K562 (cell line): Measurements from ENCODE around the gene PPP2R2B. TPM values are rescaled to one million over a fixed set of nuclear protein-coding genes. Genes with fewer than 3 reads are reported as not detected.

Experiments
- ATAC-seq: fragments of 200-7000 bp; cut with Tn5 transposase; 3 replicates; pipeline ENCODE4 v1.9.1; 2020; ENCODE audit warnings: moderate library complexity
- BruUV-seq: library from RNA; stranded (reverse); fragments of 400-500 nt; replicated peaks from 2 replicates; lab custom pipeline; 2021; lab: Mats Ljungman, UMichigan
- CTCF ChIA-PET: fragments of 300-600 bp; formaldehyde crosslinking; extraction: SDS; loops from one replicate; lab custom pipeline; 2021; ENCODE audit warnings: low intra/inter-chr PET ratio; lab: Yijun Ruan, JAX
- POLR2A ChIA-PET: fragments of 300-600, 350-650 bp; sonication (Branson Sonifier 250); formaldehyde crosslinking; extraction: SDS; loops from one replicate; lab custom pipeline; 2021; ENCODE audit warnings: antibody characterized with exemption, inconsistent platforms; lab: Yijun Ruan, JAX
- DNase-seq, 4 experiments: peaks; one replicate each; pipeline versions ENCODE4 v3.0.0 to v3.0.0-alpha.2; 2011 to 2018; ENCODE audit warnings: low spot score in 3 of 4, mixed read lengths in 3 of 4; ENCODE audit errors: extremely low read depth in 1 of 4
- FAIRE-seq: peaks from 2 replicates; lab custom pipeline; 2011; peaks lifted over from hg19 to GRCh38; lab: Jason Lieb, UNC
- H2AFZ ChIP-seq: 2 replicates; pipeline ENCODE4 v1.6.0; 2011; ENCODE audit warnings: low read depth, low read length, control low read depth, inconsistent platforms
- H3K27ac ChIP-seq: fragments of 200-600 bp; 3 replicates; pipeline ENCODE4 v1.8.0; 2011; ENCODE audit warnings: low read depth, mild to moderate bottlenecking, control low read depth, inconsistent platforms, low read length, moderate library complexity, mixed read lengths; ENCODE audit errors: extremely low read depth
- H3K27me3 ChIP-seq, 2 experiments: fragments of 300-600 bp in 1 of 2; 2 replicates in 1 of 2; 3 replicates in 1 of 2; pipeline versions ENCODE4 v1.6.0 to v1.8.0; 2011; ENCODE audit warnings: inconsistent platforms in 2 of 2, low read length in 2 of 2, mild to moderate bottlenecking in 1 of 2, mixed read lengths in 1 of 2, moderate library complexity in 1 of 2; ENCODE audit not compliant: control insufficient read depth in 2 of 2, insufficient read depth in 2 of 2
- H3K36me3 ChIP-seq: fragments of 300-600 bp; 3 replicates; pipeline ENCODE4 v1.8.0; 2011; ENCODE audit warnings: mild to moderate bottlenecking, low read length, inconsistent platforms; ENCODE audit not compliant: control insufficient read depth, insufficient read depth
- H3K4me1 ChIP-seq, 2 experiments: fragments of 200-600 bp in 1 of 2; replicated peaks in 1 of 2; 2 replicates in 1 of 2; 3 replicates in 1 of 2; pipeline versions ENCODE4 v1.5.1 to v1.8.0; 2011; ENCODE audit warnings: inconsistent platforms in 2 of 2, low read length in 2 of 2, mild to moderate bottlenecking in 1 of 2, mixed read lengths in 1 of 2, moderate library complexity in 1 of 2; ENCODE audit not compliant: control insufficient read depth in 2 of 2, insufficient read depth in 2 of 2
- H3K4me2 ChIP-seq: 2 replicates; pipeline ENCODE4 v1.6.1; 2011; ENCODE audit warnings: low read length, control low read depth, inconsistent platforms, mixed read lengths; ENCODE audit not compliant: insufficient read depth
- H3K4me3 ChIP-seq: fragments of 200-600 bp; sonication (generic), shearing (Covaris generic); 2 replicates; pipeline ENCODE4 v1.5.1; 2016; ENCODE audit warnings: control low read depth, inconsistent platforms
- H3K79me2 ChIP-seq: fragments of 200-600 bp; 3 replicates; pipeline ENCODE4 v1.8.0; 2011; ENCODE audit warnings: low read length, inconsistent platforms; ENCODE audit not compliant: control insufficient read depth, insufficient read depth
- H3K9ac ChIP-seq, 2 experiments: 2 replicates each; pipeline versions ENCODE4 v1.6.0 to v1.6.1; 2011; ENCODE audit warnings: low read depth in 2 of 2, low read length in 2 of 2, control low read depth in 1 of 2, inconsistent platforms in 1 of 2, mild to moderate bottlenecking in 1 of 2, mixed read lengths in 1 of 2; ENCODE audit not compliant: insufficient read depth in 1 of 2
- H3K9me1 ChIP-seq: one replicate; pipeline ENCODE4 v1.6.0; 2011; ENCODE audit warnings: inconsistent platforms, mild to moderate bottlenecking, low read length, moderate library complexity; ENCODE audit not compliant: control insufficient read depth, insufficient read depth
- H3K9me3 ChIP-seq: replicated peaks from 2 replicates; pipeline ENCODE4 v1.5.1; 2011; ENCODE audit warnings: low read depth, low read length, inconsistent platforms; ENCODE audit not compliant: control insufficient read depth, insufficient read depth
- H4K20me1 ChIP-seq: replicated peaks from 2 replicates; pipeline ENCODE4 v1.6.1; 2011; ENCODE audit warnings: low read length, inconsistent platforms, mixed read lengths; ENCODE audit not compliant: control insufficient read depth, insufficient read depth
- BACH1 ChIP-seq: fragments of 200-800 bp; sonication (Bioruptor generic); IDR thresholded peaks from 2 replicates; pipeline ENCODE4 v1.6.1; 2016; ENCODE audit warnings: missing genetic modification characterization, missing compliant biosample characterization
- BHLHE40 ChIP-seq: IDR thresholded peaks from 2 replicates; pipeline ENCODE4 v1.6.1; 2011; ENCODE audit warnings: low read length, improper control_type of control experiment
- BRD4 ChIP-seq: fragments of 200-600 bp; sonication (generic); IDR thresholded peaks from 2 replicates; pipeline ENCODE4 v1.6.1; 2017; ENCODE audit warnings: inconsistent platforms
- EZH2 ChIP-seq: IDR thresholded peaks from 2 replicates; pipeline ENCODE4 v1.6.1; 2012; ENCODE audit warnings: low read depth, mild to moderate bottlenecking, inconsistent platforms, low read length, borderline replicate concordance
- KAT2B ChIP-seq: IDR thresholded peaks from one replicate; pipeline ENCODE4 v1.6.1; 2012; ENCODE audit warnings: low read depth, mild to moderate bottlenecking, control low read depth, inconsistent platforms, low read length, moderate library complexity
- KDM2B ChIP-seq: fragments of 250-450 bp; sonication (Bioruptor Pico); IDR thresholded peaks from 2 replicates; pipeline ENCODE4 v1.8.0; 2021; ENCODE audit warnings: mild to moderate bottlenecking, moderate library complexity
- NR4A1 ChIP-seq, 2 experiments: fragments of 250-450 bp in 1 of 2; fragments of 450-650 bp in 1 of 2; sonication (Bioruptor Pico) in 1 of 2; IDR thresholded peaks; 2 replicates each; pipeline versions ENCODE4 v1.4.0 to v1.6.1; 2016 to 2020; ENCODE audit warnings: mild to moderate bottlenecking in 2 of 2, missing compliant biosample characterization in 1 of 2, missing genetic modification characterization in 1 of 2, moderate library complexity in 1 of 2
- PCBP2 ChIP-seq: fragments of 200-400 bp; formaldehyde crosslinking; IDR thresholded peaks from 2 replicates; pipeline ENCODE4 v1.6.1; 2018; ENCODE audit warnings: low read length, low read depth, mild to moderate bottlenecking, moderate library complexity; ENCODE audit not compliant: poor library complexity, severe bottlenecking
- RBFOX2 ChIP-seq: fragments of 200-400 bp; formaldehyde crosslinking; IDR thresholded peaks from 2 replicates; pipeline ENCODE4 v1.6.1; 2017; ENCODE audit warnings: low read depth, mild to moderate bottlenecking, low read length, moderate library complexity
- SIN3A ChIP-seq, 2 experiments: fragments of 150-350 bp in 1 of 2; IDR thresholded peaks; 2 replicates each; pipeline ENCODE4 v1.6.1; 2011 to 2016; ENCODE audit warnings: borderline replicate concordance in 2 of 2, low read depth in 2 of 2, low read length in 2 of 2, mild to moderate bottlenecking in 2 of 2, moderate library complexity in 2 of 2; ENCODE audit not compliant: control insufficient read depth in 1 of 2
- SPI1 ChIP-seq: IDR thresholded peaks from 2 replicates; pipeline ENCODE4 v1.6.1; 2011; ENCODE audit warnings: low read depth, low read length, control low read depth, borderline replicate concordance
- SRSF1 ChIP-seq: fragments of 200-400 bp; formaldehyde crosslinking; IDR thresholded peaks from 2 replicates; pipeline ENCODE4 v1.6.1; 2017; ENCODE audit warnings: mild to moderate bottlenecking, low read depth, low read length, moderate library complexity
- ZC3H4 ChIP-seq: sonication (generic); formaldehyde crosslinking; IDR thresholded peaks from 2 replicates; pipeline ENCODE4 v1.9.0; 2021; ENCODE audit warnings: missing genetic modification reagents, borderline replicate concordance
- ZNF23 ChIP-seq: fragments of 250-450 bp; sonication (Bioruptor Pico); IDR thresholded peaks from 2 replicates; pipeline ENCODE4 v1.4.0; 2020; ENCODE audit warnings: mild to moderate bottlenecking
- ZZZ3 ChIP-seq: fragments of 450-650 bp; IDR thresholded peaks from 2 replicates; pipeline ENCODE4 v1.6.1; 2016; ENCODE audit warnings: antibody characterized with exemption, mild to moderate bottlenecking, moderate library complexity
- WGBS: fragments of 100-300 bp; shearing (Covaris generic); methylation state at CpG from one replicate; pipeline ENCODE4 v1.1.6; 2016; ENCODE audit warnings: low coverage, mixed read lengths; ENCODE audit not compliant: insufficient coverage; ENCODE audit errors: missing lambda C conversion rate; 5-methylcytosine and 5-hydroxymethylcytosine counted together
- in situ Hi-C: fragments of 300-500 bp; cut with MboI; formaldehyde crosslinking; loops from 4 replicates; pipeline ENCODE4 v1.15.0; 2018; ENCODE audit warnings: inconsistent platforms, mixed read lengths
- intact Hi-C: fragments of 100-400 bp; cut with micrococcal nuclease; formaldehyde crosslinking; loops from 2 replicates; pipeline ENCODE4 v1.14.2; 2022
- polyA plus RNA-seq, 8 experiments: library from polyadenylated mRNA; depleted of rRNA in 4 of 8; stranded (reverse) in 5 of 8; unstranded in 3 of 8; fragments of >200 nt; fragmentation: Nextera tagmentation in 2 of 8; fragmentation: Illumina TruSeq in 1 of 8; extraction: Ambion mirVana in 2 of 8; extraction: Trizol in 1 of 8; gene quantifications; 2 replicates each; pipeline versions ENCODE4 v1.2.1 to v1.2.3, GENCODE V29; 2011 to 2014; ENCODE audit warnings: inconsistent platforms in 1 of 8, missing spikeins in 1 of 8
- total RNA-seq, 7 experiments: library from RNA; depleted of rRNA in 6 of 7; stranded (reverse); fragments of >200 nt in 6 of 7; fragmentation: Illumina TruSeq in 2 of 7; extraction: Trizol in 2 of 7; gene quantifications; 2 replicates each; pipeline versions ENCODE4 v1.2.1 to v1.2.3, GENCODE V29; 2011 to 2021; ENCODE audit warnings: low replicate concordance in 1 of 7

The PPP2R2B gene
- total and polyA plus RNA-seq, 9 of the 15 experiments (the other 6 are each of a cell fraction or from before 2014, with no cell fraction given) = not detected

- no peak for TF ChIP-seq KDM2B (CRISPR knock-in tag)
- TF ChIP-seq BHLHE40 = no peak
- no peak for TF ChIP-seq BACH1 (tag)
- TF ChIP-seq SPI1 = no peak
- TF ChIP-seq ZC3H4 = no peak
- no peak for TF ChIP-seq BRD4
- TF ChIP-seq PCBP2 = no peak
- TF ChIP-seq SRSF1 = no peak
- TF ChIP-seq RBFOX2 = no peak
Measured at GRCh38 chr5:146704949-146705665, 173.4 kb downstream of the PPP2R2B start (continued).

DNA sequence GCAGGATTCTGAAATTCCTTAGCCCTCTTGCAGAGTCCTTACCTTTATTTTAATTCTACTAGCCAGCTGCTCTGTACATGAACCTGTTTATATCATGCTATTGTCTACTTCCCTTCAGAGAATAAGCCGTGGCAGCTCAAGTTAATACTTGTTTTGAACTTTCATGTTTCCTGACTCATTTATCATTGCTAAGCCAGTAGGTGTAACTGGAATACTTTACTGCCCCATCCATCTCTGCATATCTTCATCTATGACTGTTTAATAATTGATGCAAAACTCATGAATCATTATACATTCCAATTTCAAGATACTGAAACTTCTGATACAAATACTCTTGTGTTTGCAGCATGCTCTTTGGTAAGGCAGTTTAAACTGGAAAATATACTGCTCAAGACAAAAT, 174.7 kb downstream of the PPP2R2B start:
- H3K9me3 ChIP-seq = no peaks in the 10 kb centered on the region
- no peak overlapping the region for H3K4me2 ChIP-seq
- WGBS = 0% methylated on average over 1 of the region's 1 CpG
- FAIRE-seq (no peak), ATAC-seq (no peak)
- no peaks in the 10 kb centered on the region for H3K79me2 ChIP-seq
- H3K4me3 ChIP-seq = no peak overlapping the region
- H3K27me3 ChIP-seq = no peaks in the 10 kb centered on the region
- in situ Hi-C loops (no loop called here), intact Hi-C loops (no loop called here)
- no peaks in the 10 kb centered on the region for H3K4me1 ChIP-seq
- H2AFZ ChIP-seq = no peak overlapping the region
- ChIA-PET CTCF (no interaction called here), POLR2A (no interaction called here)
- H3K9ac ChIP-seq = no peak overlapping the region
- no peaks in the 10 kb centered on the region for H4K20me1 ChIP-seq
- no peak overlapping the region for H3K27ac ChIP-seq
- no peaks in the 10 kb centered on the region for H3K36me3 ChIP-seq
- TF ChIP-seq ZNF23 (CRISPR knock-in tag) (no peak), ZZZ3 (no peak), KAT2B (no peak), NR4A1 (CRISPR knock-in tag; IDR thresholded peaks at IDR 0.05) (no peak), NR4A1 (tag; IDR thresholded peaks at IDR 0.05) (no peak), EZH2 (no peak), SIN3A (IDR thresholded peaks at IDR 0.05; ENCODE audit: borderline replicate concordance in 2 of 2, control insufficient read depth in 1 of 2, low read depth in 2 of 2, low read length in 2 of 2) (no peak)
- TF ChIP-seq, all 486 proteins: peak for 0
- no peaks in the 10 kb centered on the region for H3K9me1 ChIP-seq
- no peak for DNase-seq
- BruUV-seq = no TSS peak
